ENCODE results near the gene LTA. TPM values are rescaled to one million over a fixed set of nuclear protein-coding genes. Genes with fewer than 3 reads are reported as not detected.

LTA gene, protein sequence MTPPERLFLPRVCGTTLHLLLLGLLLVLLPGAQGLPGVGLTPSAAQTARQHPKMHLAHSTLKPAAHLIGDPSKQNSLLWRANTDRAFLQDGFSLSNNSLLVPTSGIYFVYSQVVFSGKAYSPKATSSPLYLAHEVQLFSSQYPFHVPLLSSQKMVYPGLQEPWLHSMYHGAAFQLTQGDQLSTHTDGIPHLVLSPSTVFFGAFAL
- 10 to 100 TPM; 12.5 to 23.9 (median 17.9) TPM for total RNA-seq
- total RNA-seq (2013), result 11.4 TPM
- 7.9 to 1,075 (median 19.4) reads per million in 29 experiments for total RNA-seq

DNA sequence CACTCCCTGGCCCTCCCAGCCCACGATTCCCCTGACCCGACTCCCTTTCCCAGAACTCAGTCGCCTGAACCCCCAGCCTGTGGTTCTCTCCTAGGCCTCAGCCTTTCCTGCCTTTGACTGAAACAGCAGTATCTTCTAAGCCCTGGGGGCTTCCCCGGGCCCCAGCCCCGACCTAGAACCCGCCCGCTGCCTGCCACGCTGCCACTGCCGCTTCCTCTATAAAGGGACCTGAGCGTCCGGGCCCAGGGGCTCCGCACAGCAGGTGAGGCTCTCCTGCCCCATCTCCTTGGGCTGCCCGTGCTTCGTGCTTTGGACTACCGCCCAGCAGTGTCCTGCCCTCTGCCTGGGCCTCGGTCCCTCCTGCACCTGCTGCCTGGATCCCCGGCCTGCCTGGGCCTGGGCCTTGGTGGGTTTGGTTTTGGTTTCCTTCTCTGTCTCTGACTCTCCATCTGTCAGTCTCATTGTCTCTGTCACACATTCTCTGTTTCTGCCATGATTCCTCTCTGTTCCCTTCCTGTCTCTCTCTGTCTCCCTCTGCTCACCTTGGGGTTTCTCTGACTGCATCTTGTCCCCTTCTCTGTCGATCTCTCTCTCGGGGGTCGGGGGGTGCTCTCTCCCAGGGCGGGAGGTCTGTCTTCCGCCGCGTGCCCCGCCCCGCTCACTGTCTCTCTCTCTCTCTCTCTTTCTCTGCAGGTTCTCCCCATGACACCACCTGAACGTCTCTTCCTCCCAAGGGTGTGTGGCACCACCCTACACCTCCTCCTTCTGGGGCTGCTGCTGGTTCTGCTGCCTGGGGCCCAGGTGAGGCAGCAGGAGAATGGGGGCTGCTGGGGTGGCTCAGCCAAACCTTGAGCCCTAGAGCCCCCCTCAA is at the start of gene LTA:
Gene LTA (plus strand): TSS at position 249 of the 871 bp plus-strand sequence. CDS start 454 bp downstream, at position 703.
- ChIA-PET CTCF (interaction anchor here in 1 of 2 donors (1.0 to 1.4 kb wide), 2 partner anchors 26 to 31 kb away, joined by 3 read pairs; partner anchors contain the start of gene DDX39B), POLR2A (no interaction called here)
- H3K4me3 ChIP-seq (ENCODE audit: control insufficient read depth in 1 of 2, extremely low read depth in 1 of 2, low read length in 1 of 2), result peak within 1 kb of the TSS; percentile 51 to 65
- H3K9me3 ChIP-seq, result no peaks in the 10 kb centered on the region
- ATAC-seq (replicated peaks in 1 of 4), result peak; percentile 71 to 75 (median 72)
- H3K36me3 Mint-ChIP-seq, result peaks cover 7% of the 10 kb centered on the region
- no peaks in the 10 kb centered on the region for H3K9me3 Mint-ChIP-seq
- H3K4me3 Mint-ChIP-seq, result peak within 1 kb of the TSS; percentile 91 to 99 (median 96)
- H3K27me3 Mint-ChIP-seq, result no peaks in the 10 kb centered on the region
- H3K27ac Mint-ChIP-seq, result peak within 1 kb of the TSS; percentile 98 to 100
- peaks cover 62 to 93% of the 10 kb centered on the region in 2 experiments for H3K4me1 ChIP-seq (ENCODE audit: control insufficient read depth in 1 of 2, extremely low read depth in 1 of 2, insufficient read depth in 2 of 2, low read length in 2 of 2)
- peaks cover 96 to 99% (median 97%) of the 10 kb centered on the region in 3 donors for H3K4me1 Mint-ChIP-seq
- H3K27me3 ChIP-seq (replicated peaks in 1 of 2; ENCODE audit: control insufficient read depth in 2 of 2, extremely low read depth in 1 of 2, insufficient read depth in 2 of 2, low read length in 1 of 2), result no peaks in the 10 kb centered on the region
- WGBS (ENCODE audit: insufficient coverage), result 0% methylated on average over 18 of the region's 27 CpGs
- peak within 1 kb of the TSS; percentile 92 for H3K27ac ChIP-seq (ENCODE audit: low read length)
- H3K36me3 ChIP-seq (ENCODE audit: control insufficient read depth in 2 of 2, extremely low read depth in 1 of 2, insufficient read depth in 1 of 2, low read length in 1 of 2), result peaks cover 0 to 2% of the 10 kb centered on the region in 2 donors
- peak in 34 of 35 experiments; percentile 58 to 86 (median 78) for DNase-seq

- H3K36me3 ChIP-seq (ENCODE audit: control insufficient read depth in 2 of 2, extremely low read depth in 1 of 2, insufficient read depth in 1 of 2, low read length in 1 of 2), result peaks cover 6 to 9% of the 10 kb centered on the region in 2 donors
- ChIA-PET POLR2A (interaction anchor here in 1 of 2 donors (0.7 kb wide), 1 partner anchor 734 kb away, joined by 4 read pairs; no protein-coding TSS in a partner anchor), CTCF (interaction anchor here in 1 of 2 donors (0.6 kb wide), 2 partner anchors 83 to 1011 kb away, joined by 3 read pairs; no protein-coding TSS in a partner anchor)
- no peak overlapping the region for H3K4me3 ChIP-seq (ENCODE audit: control insufficient read depth in 1 of 2, extremely low read depth in 1 of 2, low read length in 1 of 2)
- Mint-ChIP-seq H3K4me1 (peaks cover 0 to 4% (median 0%) of the 10 kb centered on the region in 3 donors), H3K36me3 (peaks cover 6% of the 10 kb centered on the region), H3K27me3 (no peaks in the 10 kb centered on the region), H3K4me3 (no peak overlapping the region), H3K9me3 (no peaks in the 10 kb centered on the region), H3K27ac (no peak overlapping the region)
- H3K9me3 ChIP-seq, result no peaks in the 10 kb centered on the region
- no peak overlapping the region for H3K27ac ChIP-seq (ENCODE audit: low read length)
- DNase-seq (no peak), ATAC-seq (replicated peaks in 1 of 4) (no peak)
- no peaks in the 10 kb centered on the region for H3K4me1 ChIP-seq (ENCODE audit: control insufficient read depth in 1 of 2, extremely low read depth in 1 of 2, insufficient read depth in 2 of 2, low read length in 2 of 2)
- 95% methylated on average over 2 of the region's 8 CpGs for WGBS (ENCODE audit: insufficient coverage)
- H3K27me3 ChIP-seq (replicated peaks in 1 of 2; ENCODE audit: control insufficient read depth in 2 of 2, extremely low read depth in 1 of 2, insufficient read depth in 2 of 2, low read length in 1 of 2), result no peaks in the 10 kb centered on the region
Observed at GRCh38 chr6:31525553-31525931, 46.5 kb upstream of the LTA start.

- DNase-seq, result no peak
- Mint-ChIP-seq H3K36me3 (peaks cover 12% of the 10 kb centered on the region), H3K27ac (peak overlapping the region in 1 of 2 donors; percentile 25), H3K4me1 (peaks cover 0 to 6% (median 0%) of the 10 kb centered on the region in 3 donors), H3K27me3 (no peaks in the 10 kb centered on the region), H3K4me3 (no peak overlapping the region), H3K9me3 (no peaks in the 10 kb centered on the region)
- no peaks in the 10 kb centered on the region for H3K9me3 ChIP-seq
- no peak overlapping the region for H3K27ac ChIP-seq (ENCODE audit: low read length)
- no peaks in the 10 kb centered on the region for H3K27me3 ChIP-seq (replicated peaks in 1 of 2; ENCODE audit: control insufficient read depth in 2 of 2, extremely low read depth in 1 of 2, insufficient read depth in 2 of 2, low read length in 1 of 2)
- H3K36me3 ChIP-seq (ENCODE audit: control insufficient read depth in 2 of 2, extremely low read depth in 1 of 2, insufficient read depth in 1 of 2, low read length in 1 of 2), result peaks cover 10 to 14% of the 10 kb centered on the region in 2 donors
- H3K4me1 ChIP-seq (ENCODE audit: control insufficient read depth in 1 of 2, extremely low read depth in 1 of 2, insufficient read depth in 2 of 2, low read length in 2 of 2), result no peaks in the 10 kb centered on the region
- 96% methylated on average over 2 of the region's 4 CpGs for WGBS (ENCODE audit: insufficient coverage)
- ChIA-PET POLR2A (no interaction called here), CTCF (interaction anchor here in 1 of 2 donors (0.6 kb wide), 1 partner anchor 1012 kb away, joined by 3 read pairs; no protein-coding TSS in a partner anchor)
- no peak overlapping the region for H3K4me3 ChIP-seq (ENCODE audit: control insufficient read depth in 1 of 2, extremely low read depth in 1 of 2, low read length in 1 of 2)
- no peak for ATAC-seq (replicated peaks in 1 of 4)
Observed at GRCh38 chr6:31525932-31526591, 46.0 kb upstream of the LTA start.

DNA sequence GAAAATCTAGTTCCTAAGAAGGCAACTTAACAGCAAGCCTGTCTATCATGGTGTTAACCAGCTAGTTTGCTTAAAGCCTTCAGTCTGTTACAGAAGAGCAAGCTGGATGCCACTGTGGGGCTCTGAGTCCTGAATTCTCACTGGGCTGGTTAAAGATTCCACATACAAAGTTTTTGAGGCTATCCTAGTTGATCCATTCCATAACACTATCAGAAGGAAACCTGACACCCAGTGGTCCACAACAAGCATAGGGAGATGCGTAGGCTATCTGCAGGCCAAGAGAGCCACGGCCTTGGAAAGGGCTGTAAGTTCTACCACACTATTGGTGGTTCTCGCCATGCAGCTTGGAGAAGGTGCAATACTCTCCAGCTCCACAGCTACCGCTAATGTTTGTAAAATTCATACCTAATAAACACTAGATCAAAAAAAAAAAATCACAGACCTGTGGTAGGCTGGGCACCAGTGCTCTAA is 43.7 kb upstream of the LTA start:
- H3K27ac Mint-ChIP-seq, result peak overlapping the region; percentile 4 to 21
- Histone ChIP-seq H3K9me3 (no peaks in the 10 kb centered on the region), H3K4me3 (ENCODE audit: control insufficient read depth in 1 of 2, extremely low read depth in 1 of 2, low read length in 1 of 2) (no peak overlapping the region), H3K27me3 (replicated peaks in 1 of 2; ENCODE audit: control insufficient read depth in 2 of 2, extremely low read depth in 1 of 2, insufficient read depth in 2 of 2, low read length in 1 of 2) (no peaks in the 10 kb centered on the region), H3K27ac (ENCODE audit: low read length) (no peak overlapping the region), H3K36me3 (ENCODE audit: control insufficient read depth in 2 of 2, extremely low read depth in 1 of 2, insufficient read depth in 1 of 2, low read length in 1 of 2) (peaks cover 12 to 37% of the 10 kb centered on the region in 2 donors), H3K4me1 (ENCODE audit: control insufficient read depth in 1 of 2, extremely low read depth in 1 of 2, insufficient read depth in 2 of 2, low read length in 2 of 2) (no peaks in the 10 kb centered on the region)
- ChIA-PET POLR2A (interaction anchor here in 1 of 2 donors (0.7 kb wide), 1 partner anchor 12 kb away, joined by 6 read pairs; no protein-coding TSS in a partner anchor), CTCF (no interaction called here)
- no peaks in the 10 kb centered on the region for H3K9me3 Mint-ChIP-seq
- peaks cover 27% of the 10 kb centered on the region for H3K36me3 Mint-ChIP-seq
- H3K27me3 Mint-ChIP-seq, result no peaks in the 10 kb centered on the region
- H3K4me1 Mint-ChIP-seq, result peaks cover 6 to 11% (median 7%) of the 10 kb centered on the region in 3 donors
- peak in 2 of 4 experiments; percentile 16 to 20 for ATAC-seq (replicated peaks in 1 of 4)
- 100% methylated on average over 1 of the region's 4 CpGs for WGBS (ENCODE audit: insufficient coverage)
- no peak for DNase-seq
- no peak overlapping the region for H3K4me3 Mint-ChIP-seq

- Histone ChIP-seq H3K4me3 (ENCODE audit: control insufficient read depth in 1 of 2, extremely low read depth in 1 of 2, low read length in 1 of 2) (no peak within 1 kb of the TSS), H3K27me3 (replicated peaks in 1 of 2; ENCODE audit: control insufficient read depth in 2 of 2, extremely low read depth in 1 of 2, insufficient read depth in 2 of 2, low read length in 1 of 2) (no peaks in the 10 kb centered on the region), H3K27ac (ENCODE audit: low read length) (no peak within 1 kb of the TSS), H3K9me3 (no peaks in the 10 kb centered on the region), H3K4me1 (ENCODE audit: control insufficient read depth in 1 of 2, extremely low read depth in 1 of 2, insufficient read depth in 2 of 2, low read length in 2 of 2) (no peaks in the 10 kb centered on the region), H3K36me3 (ENCODE audit: control insufficient read depth in 2 of 2, extremely low read depth in 1 of 2, insufficient read depth in 1 of 2, low read length in 1 of 2) (peaks cover 12 to 42% of the 10 kb centered on the region in 2 donors)
- 91% methylated on average over 6 of the region's 7 CpGs for WGBS (ENCODE audit: insufficient coverage)
- CTCF ChIA-PET, result no interaction called here
- Mint-ChIP-seq H3K4me1 (peaks cover 7 to 13% (median 10%) of the 10 kb centered on the region in 3 donors), H3K4me3 (no peak within 1 kb of the TSS), H3K36me3 (peaks cover 31% of the 10 kb centered on the region), H3K9me3 (no peaks in the 10 kb centered on the region), H3K27me3 (no peaks in the 10 kb centered on the region), H3K27ac (peak within 1 kb of the TSS; percentile 21 to 39)
- peak in 3 of 4 experiments; percentile 19 to 45 (median 31) for ATAC-seq (replicated peaks in 1 of 4)
- no peak for DNase-seq
- POLR2A ChIA-PET, result no interaction called here
Observed at GRCh38 chr6:31528821-31529328, 43.2 kb upstream of the LTA start, which contains the start of gene MCCD1. TSS of gene MCCD1 (plus strand) at chr6:31528962. CDS start at chr6:31529015, 53 bp downstream.

Measured in T-cell (primary cell).